SK-N-SH (cell line): Measurements from ENCODE around the gene WNT16. TPM values are rescaled to one million over a fixed set of nuclear protein-coding genes. Genes with fewer than 3 reads are reported as not detected.

Experiments used
- CTCF ChIA-PET: fragments of 300-600, 350-600 bp; formaldehyde crosslinking; extraction: SDS; loops from one replicate; lab custom pipeline; 2021; lab: Yijun Ruan, JAX
- POLR2A ChIA-PET: fragments of 350-600 bp; sonication (Branson Sonifier 250); formaldehyde crosslinking; extraction: SDS; loops from one replicate; lab custom pipeline; 2020; ENCODE audit warnings: antibody characterized with exemption, inconsistent platforms; lab: Yijun Ruan, JAX
- DNase-seq: peaks from one replicate; pipeline ENCODE4 v3.0.0; 2012
- H2AFZ ChIP-seq: fragments of 200-600 bp; sonication (generic); 2 replicates; pipeline ENCODE4 v1.8.1; 2016; ENCODE audit warnings: antibody characterized with exemption, mild to moderate bottlenecking, low read depth
- H3F3A ChIP-seq: fragments of 200-600 bp; sonication (generic); replicated peaks from 2 replicates; pipeline ENCODE3; 2016; ENCODE audit warnings: antibody characterized with exemption, mild to moderate bottlenecking; ENCODE audit not compliant: insufficient read depth
- H3K27ac ChIP-seq, 2 experiments: fragments of 200-500 bp in 1 of 2; fragments of 200-600 bp in 1 of 2; sonication (Bioruptor generic) in 1 of 2; sonication (generic), shearing (Covaris generic) in 1 of 2; 2 replicates each; pipeline versions ENCODE4 v1.5.1 to v1.6.1; 2014 to 2016; ENCODE audit warnings: low read depth in 2 of 2, inconsistent platforms in 1 of 2, low read length in 1 of 2, mild to moderate bottlenecking in 1 of 2, mixed read lengths in 1 of 2
- H3K27me3 ChIP-seq: fragments of 200-600 bp; sonication (generic), shearing (Covaris generic); 2 replicates; pipeline ENCODE4 v1.6.1; 2016; ENCODE audit warnings: mixed run types; ENCODE audit not compliant: insufficient read depth
- H3K36me3 ChIP-seq, 2 experiments: fragments of 200-500 bp in 1 of 2; fragments of 200-600 bp in 1 of 2; sonication (Bioruptor generic) in 1 of 2; sonication (generic) in 1 of 2; replicated peaks in 1 of 2; 2 replicates each; pipeline versions ENCODE3 to v1.5.1; 2014 to 2016; ENCODE audit warnings: low read length in 1 of 2, mild to moderate bottlenecking in 1 of 2; ENCODE audit not compliant: insufficient read depth in 2 of 2, control insufficient read depth in 1 of 2
- H3K4me1 ChIP-seq, 2 experiments: fragments of 200-500 bp in 1 of 2; fragments of 200-600 bp in 1 of 2; sonication (Bioruptor generic) in 1 of 2; sonication (generic), shearing (Covaris generic) in 1 of 2; 2 replicates each; pipeline versions ENCODE4 v1.5.1 to v1.6.1; 2014 to 2016; ENCODE audit warnings: low read depth in 1 of 2, low read length in 1 of 2, mixed run types in 1 of 2; ENCODE audit not compliant: insufficient read depth in 2 of 2, control insufficient read depth in 1 of 2
- H3K4me2 ChIP-seq: fragments of 200-600 bp; sonication (generic), shearing (Covaris generic); 2 replicates; pipeline ENCODE4 v1.6.1; 2017; ENCODE audit warnings: mixed run types
- H3K4me3 ChIP-seq, 2 experiments: fragments of 200-500 bp in 1 of 2; fragments of 200-600 bp in 1 of 2; sonication (Bioruptor generic) in 1 of 2; sonication (generic), shearing (Covaris generic) in 1 of 2; 2 replicates each; pipeline versions ENCODE4 v1.5.1 to v1.8.1; 2014 to 2016; ENCODE audit warnings: low read depth in 2 of 2, inconsistent platforms in 1 of 2, low read length in 1 of 2, mild to moderate bottlenecking in 1 of 2, mixed read lengths in 1 of 2, moderate library complexity in 1 of 2
- H3K79me2 ChIP-seq: fragments of 200-600 bp; sonication (generic); 2 replicates; pipeline ENCODE4 v1.8.1; 2017; ENCODE audit warnings: mild to moderate bottlenecking; ENCODE audit not compliant: insufficient read depth
- H3K9ac ChIP-seq: fragments of 200-600 bp; sonication (generic); 2 replicates; pipeline ENCODE4 v1.6.1; 2017; ENCODE audit warnings: mixed run types
- H3K9me2 ChIP-seq: fragments of 200-600 bp; sonication (generic); 2 replicates; pipeline ENCODE4 v1.6.1; 2017; ENCODE audit warnings: mixed run types
- H3K9me3 ChIP-seq: fragments of 200-600 bp; sonication (generic); 2 replicates; pipeline ENCODE4 v1.6.1; 2017; ENCODE audit warnings: mixed run types, mild to moderate bottlenecking, moderate library complexity
- H4K20me1 ChIP-seq: fragments of 200-600 bp; sonication (generic); 2 replicates; pipeline ENCODE4 v1.6.1; 2017; ENCODE audit warnings: mild to moderate bottlenecking, mixed run types; ENCODE audit not compliant: insufficient read depth
- CTCF ChIP-seq: fragments of 200-600 bp; sonication (generic); IDR thresholded peaks from 2 replicates; pipeline ENCODE4 v1.6.1; 2017; ENCODE audit warnings: antibody characterized with exemption, mild to moderate bottlenecking, moderate library complexity
- EP300 ChIP-seq, 2 experiments: IDR thresholded peaks; 2 replicates each; pipeline versions ENCODE4 v1.4.0 to v1.6.1; 2012; ENCODE audit warnings: borderline replicate concordance in 1 of 2, low read depth in 1 of 2, low read length in 1 of 2
- FOSL2 ChIP-seq: IDR thresholded peaks from 2 replicates; pipeline ENCODE4 v1.4.0; 2012; ENCODE audit warnings: low read depth, mild to moderate bottlenecking, moderate library complexity, borderline replicate concordance
- FOXJ3 ChIP-seq: sonication (generic); formaldehyde crosslinking; IDR thresholded peaks from 2 replicates; pipeline ENCODE4 v1.5.1; 2020; ENCODE audit warnings: mild to moderate bottlenecking, missing genetic modification reagents
- FOXM1 ChIP-seq: IDR thresholded peaks from 2 replicates; pipeline ENCODE4 v1.4.0; 2012; ENCODE audit warnings: low read depth, mild to moderate bottlenecking
- GATA2 ChIP-seq: sonication (generic); formaldehyde crosslinking; IDR thresholded peaks from 2 replicates; pipeline ENCODE4 v1.5.0; 2020; ENCODE audit warnings: mild to moderate bottlenecking, missing genetic modification reagents
- MEF2A ChIP-seq: IDR thresholded peaks from 2 replicates; pipeline ENCODE4 v1.4.0; 2012; ENCODE audit warnings: low read depth, borderline replicate concordance
- POLR2AphosphoS5 ChIP-seq: IDR thresholded peaks from 2 replicates; pipeline ENCODE4 v1.6.1; 2012; ENCODE audit warnings: low read depth, low read length
- RCOR1 ChIP-seq: fragments of 150-350 bp; IDR thresholded peaks from 2 replicates; pipeline ENCODE4 v1.6.1; 2017; ENCODE audit warnings: antibody characterized with exemption, low read length
- REST ChIP-seq: IDR thresholded peaks from 2 replicates; pipeline ENCODE4 v1.6.1; 2012; ENCODE audit warnings: mild to moderate bottlenecking, low read depth, low read length, moderate library complexity
- RFX5 ChIP-seq: IDR thresholded peaks from 2 replicates; pipeline ENCODE4 v1.6.1; 2012; ENCODE audit warnings: mild to moderate bottlenecking, improper control_type of control experiment, low read length
- SIN3A ChIP-seq: IDR thresholded peaks from 2 replicates; pipeline ENCODE4 v1.6.1; 2012; ENCODE audit warnings: low read depth, mild to moderate bottlenecking, low read length, moderate library complexity, borderline replicate concordance
- SMC3 ChIP-seq: IDR thresholded peaks from 2 replicates; pipeline ENCODE4 v1.6.1; 2012; ENCODE audit warnings: low read depth, low read length, improper control_type of control experiment
- YY1 ChIP-seq: IDR thresholded peaks from 2 replicates; pipeline ENCODE4 v1.4.0; 2012; ENCODE audit warnings: low read depth, mild to moderate bottlenecking
- WGBS: methylation state at CpG from one replicate; pipeline ENCODE4 v1.1.6; 2017; ENCODE audit warnings: low lambda C conversion rate; 5-methylcytosine and 5-hydroxymethylcytosine counted together
- polyA plus RNA-seq, 3 experiments: library from polyadenylated mRNA; depleted of rRNA; stranded (reverse); fragments of >200 nt; gene quantifications; 2 replicates each; pipeline ENCODE4 v1.2.3, GENCODE V29; 2012
- TF ChIP-seq, protein P1 (sequence below): IDR thresholded peaks from 2 replicates; pipeline ENCODE4 v1.4.0; 2012; ENCODE audit warnings: low read depth, borderline replicate concordance
- TF ChIP-seq, protein P2 (sequence below): fragments of 150-350 bp; IDR thresholded peaks from 2 replicates; pipeline ENCODE4 v1.6.1; 2017; ENCODE audit warnings: antibody characterized with exemption, low read length, low read depth, borderline replicate concordance
- TF ChIP-seq, protein P3 (sequence below): fragments of 150-350 bp; IDR thresholded peaks from 2 replicates; pipeline ENCODE4 v1.6.1; 2016; ENCODE audit warnings: mild to moderate bottlenecking, low read depth, low read length

WNT16 gene
- polyA plus RNA-seq, 1 of the 3 experiments (the other 2 are of a cell fraction), result 0.05 TPM

DNA sequence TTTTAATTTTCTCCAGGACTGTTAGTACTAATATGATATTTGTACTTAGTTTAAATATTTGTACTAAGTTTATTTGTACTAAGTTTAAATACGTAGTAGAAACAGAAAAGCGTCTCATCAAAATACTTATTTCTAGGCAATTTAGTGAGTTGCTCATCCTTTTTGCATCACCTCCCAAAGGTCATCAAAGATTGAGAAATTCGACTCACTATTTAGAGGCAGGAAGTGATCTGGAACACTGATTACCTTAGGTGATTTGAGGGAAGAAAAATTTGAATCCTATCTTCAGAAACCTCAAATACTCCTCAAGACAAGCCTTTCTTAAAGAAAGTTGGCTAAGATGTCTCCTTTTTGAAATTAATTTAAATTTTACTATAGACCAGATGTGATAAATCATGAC is 14.5 kb downstream of the WNT16 start:
- Histone ChIP-seq H3K4me1 (0 out of 4 replicates have a peak, but pooled peaks cover 0 to 5% of the 10 kb centered on the region in 2 experiments), H3K9ac (no peak overlapping the region), H4K20me1 (no peaks in the 10 kb centered on the region), H3K9me2 (no peaks in the 10 kb centered on the region), H3K4me3 (no peak overlapping the region), H3K27me3 (no peaks in the 10 kb centered on the region), H3K27ac (no peak overlapping the region), H2AFZ (no peak overlapping the region), H3K9me3 (no peaks in the 10 kb centered on the region), H3K36me3 (peaks cover 18 to 23% of the 10 kb centered on the region in 2 experiments), H3F3A (peaks cover 7% of the 10 kb centered on the region), H3K79me2 (no peaks in the 10 kb centered on the region), H3K4me2 (no peak overlapping the region)
- POLR2A ChIA-PET, result no interaction called here
- CTCF ChIA-PET, result interaction anchor here (1.3 to 1.5 kb wide), 2 partner anchors 8 to 53 kb away, joined by 4 read pairs; partner anchors contain the start of gene FAM3C
- DNase-seq, result no peak
- TF ChIP-seq RFX5 (no peak), FOXM1 (no peak), REST (no peak), CTCF (no peak), RCOR1 (no peak), POLR2AphosphoS5 (no peak), EP300 (IDR thresholded peaks at IDR 0.05; ENCODE audit: borderline replicate concordance in 1 of 2, low read depth in 1 of 2, low read length in 1 of 2) (no peak), MEF2A (no peak), GATA2 (CRISPR knock-in tag) (no peak), FOSL2 (no peak), FOXJ3 (no peak), SIN3A (no peak), SMC3 (no peak), YY1 (no peak)
- TF ChIP-seq, protein P1, sequence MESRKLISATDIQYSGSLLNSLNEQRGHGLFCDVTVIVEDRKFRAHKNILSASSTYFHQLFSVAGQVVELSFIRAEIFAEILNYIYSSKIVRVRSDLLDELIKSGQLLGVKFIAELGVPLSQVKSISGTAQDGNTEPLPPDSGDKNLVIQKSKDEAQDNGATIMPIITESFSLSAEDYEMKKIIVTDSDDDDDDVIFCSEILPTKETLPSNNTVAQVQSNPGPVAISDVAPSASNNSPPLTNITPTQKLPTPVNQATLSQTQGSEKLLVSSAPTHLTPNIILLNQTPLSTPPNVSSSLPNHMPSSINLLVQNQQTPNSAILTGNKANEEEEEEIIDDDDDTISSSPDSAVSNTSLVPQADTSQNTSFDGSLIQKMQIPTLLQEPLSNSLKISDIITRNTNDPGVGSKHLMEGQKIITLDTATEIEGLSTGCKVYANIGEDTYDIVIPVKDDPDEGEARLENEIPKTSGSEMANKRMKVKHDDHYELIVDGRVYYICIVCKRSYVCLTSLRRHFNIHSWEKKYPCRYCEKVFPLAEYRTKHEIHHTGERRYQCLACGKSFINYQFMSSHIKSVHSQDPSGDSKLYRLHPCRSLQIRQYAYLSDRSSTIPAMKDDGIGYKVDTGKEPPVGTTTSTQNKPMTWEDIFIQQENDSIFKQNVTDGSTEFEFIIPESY, result no peak
- TF ChIP-seq, protein P2, sequence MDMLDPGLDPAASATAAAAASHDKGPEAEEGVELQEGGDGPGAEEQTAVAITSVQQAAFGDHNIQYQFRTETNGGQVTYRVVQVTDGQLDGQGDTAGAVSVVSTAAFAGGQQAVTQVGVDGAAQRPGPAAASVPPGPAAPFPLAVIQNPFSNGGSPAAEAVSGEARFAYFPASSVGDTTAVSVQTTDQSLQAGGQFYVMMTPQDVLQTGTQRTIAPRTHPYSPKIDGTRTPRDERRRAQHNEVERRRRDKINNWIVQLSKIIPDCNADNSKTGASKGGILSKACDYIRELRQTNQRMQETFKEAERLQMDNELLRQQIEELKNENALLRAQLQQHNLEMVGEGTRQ, result no peak
- TF ChIP-seq, protein P3, sequence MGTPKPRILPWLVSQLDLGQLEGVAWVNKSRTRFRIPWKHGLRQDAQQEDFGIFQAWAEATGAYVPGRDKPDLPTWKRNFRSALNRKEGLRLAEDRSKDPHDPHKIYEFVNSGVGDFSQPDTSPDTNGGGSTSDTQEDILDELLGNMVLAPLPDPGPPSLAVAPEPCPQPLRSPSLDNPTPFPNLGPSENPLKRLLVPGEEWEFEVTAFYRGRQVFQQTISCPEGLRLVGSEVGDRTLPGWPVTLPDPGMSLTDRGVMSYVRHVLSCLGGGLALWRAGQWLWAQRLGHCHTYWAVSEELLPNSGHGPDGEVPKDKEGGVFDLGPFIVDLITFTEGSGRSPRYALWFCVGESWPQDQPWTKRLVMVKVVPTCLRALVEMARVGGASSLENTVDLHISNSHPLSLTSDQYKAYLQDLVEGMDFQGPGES, result no peak
- 85% methylated on average over 3 of the region's 3 CpGs for WGBS
